HG03520 (cell line): ENCODE results near the gene LRIG2.
A peak's percentile ranks its signal among the peaks of the same experiment; 100 is the strongest.
"Not testable (repeated sequence)": the region's sequence is repeated elsewhere in the genome, so short reads cannot be mapped to it uniquely, and the experiment has no call there.

ENCODE experiments used
- ATAC-seq: cut with Tn5 transposase; IDR thresholded peaks from one replicate; pipeline ENCODE4 v1.9.1; 2021; ENCODE audit warnings: mild to moderate bottlenecking, moderate library complexity; ENCODE audit not compliant: unreplicated experiment

Gene LRIG2

DNA sequence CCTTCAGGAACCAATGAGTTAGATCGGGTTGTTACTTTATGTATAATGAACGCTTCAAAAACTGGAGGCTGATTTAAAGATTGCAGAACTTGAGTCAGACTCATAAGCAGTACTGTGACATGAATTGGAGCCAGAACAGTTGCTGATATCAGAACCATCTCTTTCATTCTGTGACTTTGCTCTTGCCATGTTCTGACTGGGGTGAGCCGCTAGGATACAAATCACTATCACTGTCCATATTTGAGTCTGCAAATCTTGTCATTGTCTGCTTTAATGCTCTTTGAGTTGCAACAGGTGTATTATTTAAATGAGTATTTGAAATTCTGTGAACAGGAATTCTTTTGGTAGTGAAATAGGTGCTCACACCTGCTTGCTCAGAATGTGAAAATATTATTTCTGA lies 52.5 kb downstream of the LRIG2 start:
- no peak for ATAC-seq

GRCh38 chr1:113126207-113126606 lies 53.2 kb downstream of the LRIG2 start:
- no peak for ATAC-seq

DNA sequence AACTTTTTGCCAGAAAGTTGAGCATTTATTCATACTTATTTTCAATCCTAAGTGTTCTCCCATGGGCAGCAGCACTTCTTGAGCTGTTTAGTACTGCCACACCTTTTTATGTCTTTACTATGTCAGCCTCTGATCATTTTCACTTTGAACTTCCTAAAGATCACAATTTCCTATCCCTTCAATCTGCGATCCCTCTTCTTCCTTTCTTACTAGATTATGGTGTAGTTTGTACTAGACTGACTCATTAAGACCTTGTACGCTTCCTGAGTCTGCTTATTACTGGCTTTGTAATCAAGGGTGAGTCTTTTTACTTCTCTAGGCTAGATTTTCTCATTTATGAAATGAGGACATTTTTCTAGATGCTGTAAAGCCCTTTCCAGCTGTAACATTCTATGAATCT lies 55.1 kb downstream of the LRIG2 start:
- ATAC-seq = no peak

DNA sequence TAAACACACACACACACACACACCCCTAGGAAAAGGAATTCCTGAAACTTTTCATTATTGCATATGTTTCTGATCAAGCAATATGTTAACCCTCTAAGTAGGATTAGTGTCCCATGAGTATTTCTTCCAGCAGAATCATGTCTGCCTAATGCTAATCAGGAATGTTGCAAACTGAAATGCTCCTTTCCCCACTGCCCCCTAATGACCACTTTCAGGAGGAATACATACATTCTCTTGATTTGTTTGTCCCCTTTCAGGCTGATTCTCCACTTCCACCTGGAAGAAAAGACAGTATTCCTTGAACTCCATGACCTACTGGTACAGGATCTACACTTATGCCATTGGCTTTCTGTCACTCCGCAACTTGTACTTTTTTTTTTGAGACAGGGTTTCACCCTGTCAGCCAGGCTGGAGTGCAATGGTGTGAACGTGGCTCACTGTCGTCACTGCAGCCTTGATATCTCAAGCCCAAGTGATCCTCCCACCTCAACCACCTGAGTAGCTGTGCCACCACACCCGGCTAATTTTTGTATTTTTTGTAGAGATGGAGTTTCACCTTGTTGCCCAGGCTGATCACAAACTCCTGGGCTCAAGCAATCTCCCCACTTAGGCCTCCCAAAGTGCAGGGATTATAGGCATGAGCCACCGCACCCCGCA lies 56.7 kb downstream of the LRIG2 start:
- ATAC-seq = no peak

GRCh38 chr1:113133038-113133437 lies 60.0 kb downstream of the LRIG2 start:
- ATAC-seq = no peak

- ATAC-seq = no peak
Observed at GRCh38 chr1:113133759-113134158, 60.8 kb downstream of the LRIG2 start.

DNA sequence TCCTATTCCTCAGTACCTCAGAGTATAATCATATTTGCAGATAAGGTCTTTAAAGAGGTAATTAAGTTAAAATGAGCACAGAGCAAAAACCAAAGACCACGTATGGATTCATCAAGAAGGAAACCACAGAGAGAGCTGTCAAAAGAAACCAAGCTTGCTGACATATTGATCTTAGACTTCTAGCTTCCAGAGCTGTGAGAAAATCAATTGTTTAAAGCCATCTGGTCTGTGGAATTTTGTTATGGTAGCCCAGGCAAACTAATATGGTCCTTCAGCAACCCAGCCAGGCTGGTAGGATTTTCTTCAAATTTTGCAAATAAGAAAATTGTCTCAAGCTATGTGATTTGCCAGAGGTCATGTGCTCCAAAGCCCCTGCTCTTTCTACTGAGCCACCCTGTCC lies 62.5 kb downstream of the LRIG2 start:
- ATAC-seq = no peak

- ATAC-seq = no peak
Observed at GRCh38 chr1:113136476-113136875, 63.5 kb downstream of the LRIG2 start.

GRCh38 chr1:113137563-113137962 lies 64.6 kb downstream of the LRIG2 start:
- no peak for ATAC-seq

DNA sequence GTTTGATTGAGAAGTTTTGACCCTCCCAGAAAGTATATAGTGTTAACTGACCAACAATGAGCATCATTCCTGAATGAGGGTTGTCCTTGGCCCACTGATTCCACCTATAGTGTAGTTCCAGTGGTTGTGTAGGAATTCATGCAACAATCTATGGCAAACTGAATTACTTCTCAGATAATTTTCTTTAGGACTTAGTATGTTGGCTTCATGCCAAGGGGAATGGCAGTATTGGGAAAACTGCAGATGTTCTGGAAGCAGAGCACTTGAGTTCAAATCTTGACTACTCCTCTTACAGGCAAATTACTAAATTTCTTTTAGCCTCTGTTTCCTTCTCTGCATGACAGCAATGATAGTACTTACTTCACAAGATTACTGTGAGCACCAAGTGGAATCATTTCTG lies 65.8 kb downstream of the LRIG2 start:
- no peak for ATAC-seq

- no peak for ATAC-seq
Observed at GRCh38 chr1:113140176-113140575, 67.2 kb downstream of the LRIG2 start.

GRCh38 chr1:113140588-113141446 lies 67.8 kb downstream of the LRIG2 start:
- peak; percentile 69 for ATAC-seq

DNA sequence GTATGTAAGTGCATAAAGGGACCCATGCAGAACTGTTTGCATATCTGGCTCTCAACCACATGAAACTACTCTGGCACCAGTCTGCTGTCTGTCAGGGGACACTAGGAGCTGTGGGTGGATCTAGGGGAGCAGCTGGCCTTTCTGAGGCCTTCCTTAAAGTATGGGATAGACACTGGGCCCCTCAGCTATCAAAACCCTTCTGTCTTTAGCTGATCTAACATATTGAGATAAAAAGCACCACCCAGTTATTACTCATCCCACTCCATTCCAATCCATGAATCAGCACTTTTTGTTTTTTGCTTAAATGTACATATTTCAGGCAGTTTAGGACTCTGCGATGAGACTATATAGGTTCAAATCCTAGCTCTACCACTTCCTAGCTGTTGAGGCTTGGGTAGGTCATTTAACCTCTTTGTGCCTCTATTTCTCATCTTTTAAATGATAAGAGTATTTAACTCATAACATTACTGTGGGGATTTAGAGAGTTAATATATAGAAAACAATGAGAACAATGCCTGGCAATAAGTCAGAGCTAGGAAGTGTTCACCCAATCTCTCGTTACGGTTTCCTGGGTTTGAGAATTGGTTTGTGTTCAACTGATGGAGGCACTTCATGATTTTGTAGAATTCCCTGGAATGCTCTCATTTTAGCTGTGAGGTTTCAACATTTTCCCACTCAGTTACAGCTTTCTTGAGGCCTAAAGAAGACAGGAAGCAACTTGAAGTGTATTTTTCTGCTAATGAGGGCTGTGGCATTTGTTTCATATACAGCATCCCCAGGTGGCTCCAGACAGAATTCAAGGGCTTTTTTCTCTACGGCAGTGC lies 68.9 kb downstream of the LRIG2 start:
- no peak for ATAC-seq

DNA sequence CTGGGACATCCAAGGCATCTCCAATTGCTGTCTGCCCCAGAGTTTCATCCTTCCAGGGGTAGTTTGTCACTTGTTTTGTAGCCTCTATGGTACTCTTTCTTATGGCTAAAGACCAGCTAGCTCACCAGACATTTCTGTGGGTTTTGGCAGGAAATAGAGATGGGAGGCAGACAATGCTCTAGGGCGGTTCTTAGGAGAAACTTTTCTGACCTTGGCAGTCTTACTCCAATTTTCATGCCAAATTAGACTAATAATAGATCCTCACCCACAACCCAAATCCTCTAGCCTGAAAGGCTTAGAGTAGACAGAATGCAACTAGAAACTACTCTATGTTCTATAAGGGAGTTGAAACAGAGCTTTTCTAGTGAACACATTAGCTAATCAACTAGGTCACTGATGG lies 69.8 kb downstream of the LRIG2 start:
- ATAC-seq = no peak

GRCh38 chr1:113146242-113147072 lies 73.5 kb downstream of the LRIG2 start:
- ATAC-seq = no peak

DNA sequence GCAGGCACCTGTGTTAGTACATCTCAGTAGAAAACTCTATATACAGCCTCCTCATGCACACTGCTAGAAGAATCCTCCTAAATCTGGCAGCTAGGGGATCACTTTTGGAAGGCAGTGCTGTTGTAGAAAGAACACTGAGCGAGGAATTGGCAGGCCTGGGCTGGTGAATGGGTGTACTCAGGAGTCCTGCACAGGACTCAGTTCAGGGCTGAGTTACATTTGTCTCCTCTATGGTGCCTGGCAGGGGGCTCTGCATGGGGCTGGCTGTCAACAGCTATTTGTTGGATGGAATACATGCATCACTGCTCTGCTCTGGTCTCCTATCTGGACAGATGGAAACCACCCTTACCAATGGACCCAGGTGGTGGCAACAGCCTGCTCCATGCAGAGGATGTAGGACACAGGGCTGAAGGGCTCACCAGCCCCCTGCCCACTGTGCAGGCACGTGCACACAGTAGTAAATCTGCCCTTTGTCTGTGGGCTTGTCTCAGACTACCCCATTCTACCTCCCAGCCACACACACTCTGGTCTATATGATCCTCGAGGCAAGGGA lies 74.2 kb downstream of the LRIG2 start:
- ATAC-seq = no peak

DNA sequence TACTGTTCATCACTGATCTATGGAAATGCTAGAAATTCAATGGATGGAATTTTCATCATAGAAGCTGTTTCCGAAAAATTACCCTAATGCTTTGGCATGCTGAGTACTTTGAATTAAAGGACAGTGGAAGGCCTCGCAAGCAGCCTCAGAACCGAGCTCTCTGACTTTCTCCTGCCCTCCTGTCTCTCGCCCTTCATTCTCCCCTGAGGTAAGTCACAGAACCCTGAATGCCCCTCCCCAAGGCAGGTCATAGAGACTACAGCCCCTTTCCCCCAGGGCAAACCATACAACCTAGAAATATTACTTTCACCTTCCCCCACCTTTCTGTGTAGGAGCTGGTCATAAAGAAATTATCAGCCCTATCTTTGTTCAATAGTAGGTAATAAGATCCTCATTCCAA lies 74.8 kb downstream of the LRIG2 start:
- no peak for ATAC-seq

GRCh38 chr1:113150494-113150893 lies 77.5 kb downstream of the LRIG2 start:
- ATAC-seq = not testable (repeated sequence)

GRCh38 chr1:113153116-113153803 lies 80.3 kb downstream of the LRIG2 start:
- ATAC-seq = no peak

- ATAC-seq = no peak
Observed at GRCh38 chr1:113156368-113156767, 83.4 kb downstream of the LRIG2 start.
